Endothelial cell of umbilical vein (primary cell): ENCODE results near the gene PTTG1. TPM values are rescaled to one million over a fixed set of nuclear protein-coding genes. Genes with fewer than 3 reads are reported as not detected.

ENCODE experiments used
- BruUV-seq: library from RNA; stranded (reverse); fragments of 400-500 nt; replicated peaks from 2 replicates; lab custom pipeline; 2021; lab: Mats Ljungman, UMichigan
- CTCF ChIA-PET: fragments of 300-600, 350-600 bp; sonication (Branson Sonifier 250); formaldehyde crosslinking; loops from one replicate; lab custom pipeline; 2021; ENCODE audit warnings: antibody characterized with exemption, inconsistent platforms; lab: Charles Lee
- POLR2A ChIA-PET: fragments of 300-600, 350-600 bp; sonication (Branson Sonifier 250); formaldehyde crosslinking; loops from one replicate; lab custom pipeline; 2021; ENCODE audit warnings: antibody characterized with exemption, inconsistent platforms; lab: Charles Lee
- DNase-seq: peaks from one replicate; pipeline ENCODE4 v3.0.0-alpha.2; 2011; ENCODE audit warnings: low read depth, low spot score
- FAIRE-seq: peaks from 2 replicates; lab custom pipeline; 2011; peaks lifted over from hg19 to GRCh38; lab: Jason Lieb, UNC
- H2AFZ ChIP-seq: 2 replicates; pipeline ENCODE4 v1.6.0; 2012; ENCODE audit warnings: low read depth, low read length, control low read depth, inconsistent platforms
- H3K27ac ChIP-seq: 2 replicates; pipeline ENCODE4 v1.5.1; 2011; ENCODE audit warnings: low read depth, mild to moderate bottlenecking, control low read depth, low read length, moderate library complexity; ENCODE audit not compliant: insufficient read depth
- H3K27me3 ChIP-seq, 2 experiments: 2 replicates each; pipeline versions ENCODE4 v1.6.0 to v1.6.1; 2011; ENCODE audit warnings: low read length in 2 of 2, mixed read lengths in 1 of 2; ENCODE audit not compliant: control insufficient read depth in 2 of 2, insufficient read depth in 2 of 2
- H3K36me3 ChIP-seq, 2 experiments: 2 replicates in 1 of 2; 3 replicates in 1 of 2; pipeline ENCODE4 v1.5.1; 2011; ENCODE audit warnings: low read length in 2 of 2, mild to moderate bottlenecking in 1 of 2, moderate library complexity in 1 of 2; ENCODE audit not compliant: control insufficient read depth in 2 of 2, insufficient read depth in 2 of 2; ENCODE audit errors: extremely low read depth in 1 of 2
- H3K4me1 ChIP-seq: 3 replicates; pipeline ENCODE4 v1.5.1; 2011; ENCODE audit warnings: mild to moderate bottlenecking, low read length; ENCODE audit not compliant: control insufficient read depth, insufficient read depth; ENCODE audit errors: extremely low read depth
- H3K4me2 ChIP-seq: 2 replicates; pipeline ENCODE4 v1.6.1; 2011; ENCODE audit warnings: low read length, control low read depth, mixed read lengths; ENCODE audit not compliant: insufficient read depth
- H3K4me3 ChIP-seq, 3 experiments: fragments of 200-600 bp in 1 of 3; sonication (generic), shearing (Covaris generic) in 1 of 3; replicated peaks in 1 of 3; 2 replicates each; pipeline ENCODE4 v1.5.1; 2011 to 2016; ENCODE audit warnings: control low read depth in 3 of 3, low read length in 3 of 3, mild to moderate bottlenecking in 2 of 3, inconsistent platforms in 1 of 3, low read depth in 1 of 3, moderate library complexity in 1 of 3; ENCODE audit not compliant: insufficient read depth in 1 of 3
- H3K79me2 ChIP-seq: 2 replicates; pipeline ENCODE4 v1.6.0; 2012; ENCODE audit warnings: low read length, inconsistent platforms; ENCODE audit not compliant: control insufficient read depth, insufficient read depth
- H3K9ac ChIP-seq: replicated peaks from 2 replicates; pipeline ENCODE3; 2011; ENCODE audit warnings: low read length, control low read depth; ENCODE audit not compliant: insufficient read depth; ENCODE audit errors: extremely low read depth
- H3K9me1 ChIP-seq: replicated peaks from 3 replicates; pipeline ENCODE4 v1.6.0; 2011; ENCODE audit warnings: mild to moderate bottlenecking, low read length; ENCODE audit not compliant: control insufficient read depth, insufficient read depth; ENCODE audit errors: extremely low read depth
- H3K9me3 ChIP-seq: replicated peaks from 2 replicates; pipeline ENCODE4 v1.5.1; 2012; ENCODE audit warnings: low read length, inconsistent platforms; ENCODE audit not compliant: control insufficient read depth, insufficient read depth
- H4K20me1 ChIP-seq: replicated peaks from 2 replicates; pipeline ENCODE3; 2011; ENCODE audit warnings: mild to moderate bottlenecking, low read length; ENCODE audit not compliant: control insufficient read depth, insufficient read depth; ENCODE audit errors: extremely low read depth
- EZH2 ChIP-seq: IDR thresholded peaks from 2 replicates; pipeline ENCODE4 v1.6.1; 2012; ENCODE audit warnings: borderline replicate concordance, low read depth, mild to moderate bottlenecking, moderate library complexity, low read length, inconsistent platforms; ENCODE audit not compliant: severe bottlenecking
- FOS ChIP-seq: IDR thresholded peaks from 2 replicates; pipeline ENCODE4 v1.6.1; 2011; ENCODE audit warnings: mild to moderate bottlenecking, low read length, moderate library complexity, borderline replicate concordance; ENCODE audit not compliant: insufficient read depth
- GATA2 ChIP-seq: IDR thresholded peaks from 2 replicates; pipeline ENCODE4 v1.7.0; 2011; ENCODE audit warnings: low read depth, mild to moderate bottlenecking, moderate library complexity, mixed read lengths, low read length; ENCODE audit not compliant: insufficient read length, insufficient read depth
- JUN ChIP-seq: IDR thresholded peaks from 2 replicates; pipeline ENCODE4 v1.6.1; 2011; ENCODE audit warnings: borderline replicate concordance, low read depth; ENCODE audit not compliant: insufficient read length, insufficient read depth
- MYC ChIP-seq: IDR thresholded peaks from one replicate; pipeline ENCODE4 v1.6.1; 2011; ENCODE audit warnings: mild to moderate bottlenecking, low read depth, low read length
- POLR2A ChIP-seq: IDR thresholded peaks from 2 replicates; pipeline ENCODE4 v1.6.1; 2012; ENCODE audit warnings: low read depth, mild to moderate bottlenecking, control low read depth, low read length
- POLR2AphosphoS5 ChIP-seq: IDR thresholded peaks from 2 replicates; pipeline ENCODE4 v1.6.1; 2012; ENCODE audit warnings: low read depth, mild to moderate bottlenecking, control low read depth, low read length, moderate library complexity; ENCODE audit not compliant: insufficient read depth
- dilution Hi-C: fragments of 300-500 bp; cut with MboI; formaldehyde crosslinking; loops from one replicate; pipeline ENCODE4 v1.15.0; 2019; ENCODE audit warnings: low sequenced_read_pairs; ENCODE audit not compliant: extremely low pct_ligation_motif_present
- intact Hi-C: fragments of 100-400 bp; cut with micrococcal nuclease; formaldehyde crosslinking; loops from one replicate; pipeline ENCODE4 v1.10.0; 2022
- polyA plus RNA-seq, 4 experiments: library from polyadenylated mRNA; depleted of rRNA in 3 of 4; stranded (reverse) in 3 of 4; unstranded in 1 of 4; fragments of >200 nt; gene quantifications; 2 replicates each; pipeline versions ENCODE4 v1.2.1 to v1.2.3, GENCODE V29; 2011 to 2012; ENCODE audit warnings: missing spikeins in 1 of 4
- total RNA-seq: library from RNA; stranded (reverse); gene quantifications from 2 replicates; pipeline ENCODE4 v1.2.3, GENCODE V29; 2021
- TF ChIP-seq, protein P1 (sequence below): IDR thresholded peaks from 2 replicates; pipeline ENCODE4 v1.6.1; 2011; ENCODE audit not compliant: insufficient read depth, insufficient read length
- TF ChIP-seq, protein P2 (sequence below), 2 donors: IDR thresholded peaks; 1 replicate in 1 of 2; 2 replicates in 1 of 2; pipeline ENCODE4 v1.5.1; 2011; ENCODE audit warnings: low read length in 2 of 2, mild to moderate bottlenecking in 2 of 2, moderate library complexity in 2 of 2, control low read depth in 1 of 2, inconsistent platforms in 1 of 2, low read depth in 1 of 2; ENCODE audit not compliant: insufficient read depth in 1 of 2; ENCODE audit errors: extremely low read depth in 1 of 2

Gene PTTG1
- total and polyA plus RNA-seq, 2 donors (not counting 3 experiments of a cell fraction or from before 2014, with no cell fraction given), result 140 to 157 TPM

DNA sequence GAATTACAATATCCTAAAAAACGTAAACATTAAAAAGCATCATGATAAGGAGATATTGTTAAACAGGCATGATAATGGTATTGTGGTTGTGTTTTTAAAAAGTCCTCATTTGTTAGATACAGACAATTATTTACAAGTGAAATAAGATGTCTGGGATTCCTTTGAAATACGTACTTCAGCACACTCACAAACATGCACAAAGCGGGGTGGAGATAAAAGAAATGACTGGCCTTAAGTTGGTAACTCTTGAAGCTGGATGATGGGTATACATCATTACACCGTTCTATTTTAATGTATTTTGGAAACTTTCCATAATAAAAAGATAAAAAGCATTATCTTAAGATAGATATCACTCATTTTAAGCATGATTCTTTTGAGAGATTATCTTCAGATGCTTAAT, 22.8 kb upstream of the PTTG1 start:
- H3K9me1 ChIP-seq, result no peaks in the 10 kb centered on the region
- peak overlapping the region in 2 of 3 experiments; percentile 57 to 84 for H3K4me3 ChIP-seq
- intact Hi-C loops, result loop anchor here (10.0 kb wide), 2 partner anchors 1114 to 1194 kb away; partner anchors contain the start of gene RNF145
- peaks cover 15% of the 10 kb centered on the region for H3K79me2 ChIP-seq
- H3K9ac ChIP-seq, result peak overlapping the region; percentile 93
- POLR2A ChIA-PET, result no interaction called here
- peaks cover 9% of the 10 kb centered on the region for H3K4me1 ChIP-seq
- no peaks in the 10 kb centered on the region for H3K9me3 ChIP-seq
- BruUV-seq, result no TSS peak
- dilution Hi-C loops, result no loop called here
- no peak for DNase-seq
- H2AFZ ChIP-seq, result no peak overlapping the region
- peak; percentile 8 for FAIRE-seq
- peaks cover 6 to 7% of the 10 kb centered on the region in 2 experiments for H3K36me3 ChIP-seq
- TF ChIP-seq, protein P1, sequence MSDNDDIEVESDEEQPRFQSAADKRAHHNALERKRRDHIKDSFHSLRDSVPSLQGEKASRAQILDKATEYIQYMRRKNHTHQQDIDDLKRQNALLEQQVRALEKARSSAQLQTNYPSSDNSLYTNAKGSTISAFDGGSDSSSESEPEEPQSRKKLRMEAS, result no peak
- TF ChIP-seq MYC (no peak), POLR2AphosphoS5 (no peak), JUN (no peak), GATA2 (no peak), POLR2A (no peak), FOS (no peak), EZH2 (no peak)
- TF ChIP-seq, protein P2, sequence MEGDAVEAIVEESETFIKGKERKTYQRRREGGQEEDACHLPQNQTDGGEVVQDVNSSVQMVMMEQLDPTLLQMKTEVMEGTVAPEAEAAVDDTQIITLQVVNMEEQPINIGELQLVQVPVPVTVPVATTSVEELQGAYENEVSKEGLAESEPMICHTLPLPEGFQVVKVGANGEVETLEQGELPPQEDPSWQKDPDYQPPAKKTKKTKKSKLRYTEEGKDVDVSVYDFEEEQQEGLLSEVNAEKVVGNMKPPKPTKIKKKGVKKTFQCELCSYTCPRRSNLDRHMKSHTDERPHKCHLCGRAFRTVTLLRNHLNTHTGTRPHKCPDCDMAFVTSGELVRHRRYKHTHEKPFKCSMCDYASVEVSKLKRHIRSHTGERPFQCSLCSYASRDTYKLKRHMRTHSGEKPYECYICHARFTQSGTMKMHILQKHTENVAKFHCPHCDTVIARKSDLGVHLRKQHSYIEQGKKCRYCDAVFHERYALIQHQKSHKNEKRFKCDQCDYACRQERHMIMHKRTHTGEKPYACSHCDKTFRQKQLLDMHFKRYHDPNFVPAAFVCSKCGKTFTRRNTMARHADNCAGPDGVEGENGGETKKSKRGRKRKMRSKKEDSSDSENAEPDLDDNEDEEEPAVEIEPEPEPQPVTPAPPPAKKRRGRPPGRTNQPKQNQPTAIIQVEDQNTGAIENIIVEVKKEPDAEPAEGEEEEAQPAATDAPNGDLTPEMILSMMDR (IDR thresholded peaks at IDR 0.05; ENCODE audit: extremely low read depth in 1 of 2, insufficient read depth in 1 of 2, low read depth in 1 of 2, low read length in 2 of 2), result no peak
- H3K4me2 ChIP-seq, result peak overlapping the region; percentile 77
- CTCF ChIA-PET, result interaction anchor here (0.7 to 1.7 kb wide), 2 partner anchors 8 to 377 kb away, joined by 3 to 17 read pairs; no protein-coding TSS in a partner anchor
- H3K27me3 ChIP-seq, result no peaks in the 10 kb centered on the region
- no peaks in the 10 kb centered on the region for H4K20me1 ChIP-seq
- H3K27ac ChIP-seq, result peak overlapping the region; percentile 77
